GM12878 (cell line): ENCODE data around the gene RASSF6. TPM values are rescaled to one million over a fixed set of nuclear protein-coding genes. Genes with fewer than 3 reads are reported as not detected.

Source experiments
- ATAC-seq: fragments of 200-7000 bp; cut with Tn5 transposase; 3 replicates; pipeline ENCODE4 v1.9.1; 2020; ENCODE audit warnings: mild to moderate bottlenecking, moderate library complexity
- BruUV-seq: library from RNA; stranded (reverse); fragments of 400-500 nt; replicated peaks from 2 replicates; lab custom pipeline; 2021; lab: Mats Ljungman, UMichigan
- CTCF ChIA-PET: fragments of 300-600 bp; sonication (Branson Sonifier 250); formaldehyde crosslinking; extraction: SDS; loops from one replicate; lab custom pipeline; 2021; ENCODE audit warnings: inconsistent platforms; lab: Yijun Ruan, JAX
- POLR2A ChIA-PET: fragments of 350-600 bp; formaldehyde crosslinking; extraction: SDS; loops from one replicate; lab custom pipeline; 2021; ENCODE audit warnings: inconsistent platforms; lab: Charles Lee
- RAD21 ChIA-PET: fragments of 300-600 bp; sonication (Branson Sonifier 250); formaldehyde crosslinking; loops from one replicate; lab custom pipeline; 2023; ENCODE audit warnings: antibody characterized with exemption; ENCODE audit not compliant: unreplicated experiment; lab: Charles Lee
- SMC1A ChIA-PET: fragments of 300-600 bp; sonication (Branson Sonifier 250); formaldehyde crosslinking; loops from one replicate; lab custom pipeline; 2023; ENCODE audit not compliant: unreplicated experiment, uncharacterized antibody; lab: Charles Lee
- DNase-seq: peaks from one replicate; pipeline ENCODE4 v3.0.0-alpha.2; 2011; ENCODE audit warnings: low read depth, low spot score
- FAIRE-seq: peaks from 3 replicates; lab custom pipeline; 2011; peaks lifted over from hg19 to GRCh38; lab: Jason Lieb, UNC
- H2AFZ ChIP-seq: 2 replicates; pipeline ENCODE4 v1.6.0; 2011; ENCODE audit warnings: low read depth, low read length, control low read depth; ENCODE audit not compliant: control insufficient read depth
- H3K27ac ChIP-seq: 2 replicates; pipeline ENCODE4 v1.5.1; 2011; ENCODE audit warnings: control low read depth; ENCODE audit not compliant: control insufficient read depth, insufficient read depth
- H3K27me3 ChIP-seq, 2 experiments: replicated peaks in 1 of 2; 2 replicates each; pipeline versions ENCODE4 v1.6.0 to v1.6.1; 2011; ENCODE audit warnings: low read length in 1 of 2; ENCODE audit not compliant: control insufficient read depth in 2 of 2, insufficient read depth in 2 of 2
- H3K36me3 ChIP-seq, 2 experiments: 2 replicates each; pipeline ENCODE4 v1.5.1; 2011; ENCODE audit warnings: low read length in 1 of 2; ENCODE audit not compliant: control insufficient read depth in 2 of 2, insufficient read depth in 2 of 2
- H3K4me1 ChIP-seq: 2 replicates; pipeline ENCODE4 v1.6.1; 2011; ENCODE audit warnings: mild to moderate bottlenecking, low read length, moderate library complexity, mixed read lengths; ENCODE audit not compliant: control insufficient read depth, insufficient read depth
- H3K4me2 ChIP-seq: 2 replicates; pipeline ENCODE4 v1.6.0; 2011; ENCODE audit warnings: control low read depth; ENCODE audit not compliant: control insufficient read depth, insufficient read depth
- H3K4me3 ChIP-seq: fragments of 200-600 bp; sonication (generic); 2 replicates; pipeline ENCODE4 v1.5.1; 2016
- H3K79me2 ChIP-seq: 2 replicates; pipeline ENCODE4 v1.6.0; 2011; ENCODE audit warnings: low read length; ENCODE audit not compliant: control insufficient read depth, insufficient read depth
- H3K9ac ChIP-seq: 2 replicates; pipeline ENCODE4 v1.8.0; 2011; ENCODE audit warnings: low read length, control low read depth, mixed read lengths; ENCODE audit not compliant: control insufficient read depth, insufficient read depth
- H3K9me3 ChIP-seq: replicated peaks from 3 replicates; pipeline ENCODE4 v1.5.1; 2011; ENCODE audit warnings: mild to moderate bottlenecking, low read length; ENCODE audit not compliant: control insufficient read depth, insufficient read depth
- H4K20me1 ChIP-seq: 2 replicates; pipeline ENCODE4 v1.6.0; 2011; ENCODE audit not compliant: control insufficient read depth, insufficient read depth
- BCL3 ChIP-seq: IDR thresholded peaks from 2 replicates; pipeline ENCODE4 v1.6.1; 2011; ENCODE audit warnings: borderline replicate concordance, low read depth, mild to moderate bottlenecking, moderate library complexity, low read length; ENCODE audit not compliant: insufficient read depth, poor library complexity, severe bottlenecking
- RB1 ChIP-seq: fragments of 450-650 bp; formaldehyde crosslinking; IDR thresholded peaks from 2 replicates; pipeline ENCODE4 v1.6.1; 2017; ENCODE audit warnings: mild to moderate bottlenecking, borderline replicate concordance
- SIX5 ChIP-seq: IDR thresholded peaks from 2 replicates; pipeline ENCODE4 v1.6.1; 2011; ENCODE audit warnings: mild to moderate bottlenecking, low read depth, low read length, moderate library complexity; ENCODE audit not compliant: severe bottlenecking
- USF1 ChIP-seq: IDR thresholded peaks from 2 replicates; pipeline ENCODE4 v1.6.1; 2011; ENCODE audit warnings: borderline replicate concordance, low read depth, mild to moderate bottlenecking, moderate library complexity, mixed read lengths, low read length; ENCODE audit not compliant: insufficient read depth; ENCODE audit errors: extremely low read length
- in situ Hi-C: fragments of 300-500 bp; cut with MboI; formaldehyde crosslinking; loops from 9 replicates; pipeline ENCODE4 v1.14.3; 2018; ENCODE audit warnings: mixed read lengths
- intact Hi-C: fragments of 100-400 bp; cut with micrococcal nuclease; formaldehyde crosslinking; loops from one replicate; pipeline ENCODE4 v1.14.2; 2022; ENCODE audit not compliant: unreplicated experiment
- polyA plus RNA-seq, 11 experiments: library from polyadenylated mRNA; depleted of rRNA in 4 of 11; unstranded in 6 of 11; stranded (reverse) in 5 of 11; fragments of >200 nt; fragmentation: Nextera tagmentation in 4 of 11; fragmentation: Illumina TruSeq in 1 of 11; extraction: Ambion mirVana in 4 of 11; extraction: Trizol in 1 of 11; gene quantifications; 1 replicate in 1 of 11; 2 replicates in 10 of 11; pipeline versions ENCODE4 v1.2.1 to v1.2.3, GENCODE V29; 2011 to 2016; ENCODE audit warnings: inconsistent platforms in 2 of 11, missing spikeins in 2 of 11, low read depth in 1 of 11
- total RNA-seq, 4 experiments: library from RNA; depleted of rRNA in 3 of 4; stranded (reverse); fragments of >200 nt in 3 of 4; fragmentation: Illumina TruSeq in 1 of 4; extraction: Trizol in 1 of 4; gene quantifications; 2 replicates each; pipeline versions ENCODE4 v1.2.1 to v1.2.3, GENCODE V29; 2013 to 2021

The RASSF6 gene
- total and polyA plus RNA-seq, 10 of the 15 experiments (the other 5 are each of a cell fraction or from before 2014, with no cell fraction given): 0.28 to 2.9 (median 0.54) TPM

- H3K27ac ChIP-seq: no peak overlapping the region
- POLR2A ChIA-PET: interaction anchor here (1.2 kb wide), 1 partner anchor 13 kb away, joined by 5 read pairs; no protein-coding TSS in a partner anchor
- no peak overlapping the region for H2AFZ ChIP-seq
- H4K20me1 ChIP-seq: no peaks in the 10 kb centered on the region
- in situ Hi-C loops (loop anchor here (5.0 kb wide), 1 partner anchor 80 kb away; no protein-coding TSS in a partner anchor), intact Hi-C loops (loop anchor here (10.0 kb wide), 2 partner anchors 263 to 287 kb away; partner anchors contain the start of gene CXCL1)
- H3K36me3 ChIP-seq: no peaks in the 10 kb centered on the region
- H3K27me3 ChIP-seq: no peaks in the 10 kb centered on the region
- FAIRE-seq: no peak
- H3K9ac ChIP-seq: no peak overlapping the region
- CTCF ChIA-PET: interaction anchor here (1.0 to 1.3 kb wide), 4 partner anchors 9 to 287 kb away, joined by 3 to 5 read pairs (median 4); no protein-coding TSS in a partner anchor
- no TSS peak for BruUV-seq
- H3K9me3 ChIP-seq: no peaks in the 10 kb centered on the region; the same call in 1 of the 3 replicates
- no peak overlapping the region for H3K4me2 ChIP-seq
- ATAC-seq: no peak
- H3K79me2 ChIP-seq: no peaks in the 10 kb centered on the region
- RAD21 ChIA-PET: interaction anchor here (0.7 to 1.2 kb wide), 5 partner anchors 9 to 557 kb away, joined by 3 to 6 read pairs (median 3); no protein-coding TSS in a partner anchor
- TF ChIP-seq SIX5 (no peak), USF1 (no peak), RB1 (no peak), BCL3 (no peak)
- SMC1A ChIA-PET: interaction anchor here (1.2 to 3.0 kb wide), 2 partner anchors 74 to 77 kb away, joined by 4 to 15 read pairs; no protein-coding TSS in a partner anchor
- no peak for DNase-seq
- no peaks in the 10 kb centered on the region; the same call in 1 of the 2 replicates for H3K4me1 ChIP-seq
- H3K4me3 ChIP-seq: no peak overlapping the region
Measured at GRCh38 chr4:73577371-73577770, 42.9 kb downstream of the RASSF6 start.
